Stimulated activated CD8-positive, alpha-beta memory T cell treated with anti-CD3 and anti-CD28 coated beads, Interleukin-4, amount 100 ng/mL, for 24 hours (primary cell): ENCODE measurements around the gene MED25.
A peak's percentile ranks its signal among the peaks of the same experiment; 100 is the strongest.

Experiments used
- DNase-seq: peaks from one replicate; pipeline ENCODE4 v3.0.0-alpha.2; 2020; ENCODE audit warnings: low read depth

Gene MED25

GRCh38 chr19:49817964-49818648, at the start of gene MED25:
Gene MED25, plus strand, starts transcription at chr19:49818289. Its CDS starts 53 bp downstream, at chr19:49818342.
- DNase-seq, result peak; percentile 78

GRCh38 chr19:49770529-49770928, 47.6 kb upstream of the MED25 start:
- no peak for DNase-seq

DNA sequence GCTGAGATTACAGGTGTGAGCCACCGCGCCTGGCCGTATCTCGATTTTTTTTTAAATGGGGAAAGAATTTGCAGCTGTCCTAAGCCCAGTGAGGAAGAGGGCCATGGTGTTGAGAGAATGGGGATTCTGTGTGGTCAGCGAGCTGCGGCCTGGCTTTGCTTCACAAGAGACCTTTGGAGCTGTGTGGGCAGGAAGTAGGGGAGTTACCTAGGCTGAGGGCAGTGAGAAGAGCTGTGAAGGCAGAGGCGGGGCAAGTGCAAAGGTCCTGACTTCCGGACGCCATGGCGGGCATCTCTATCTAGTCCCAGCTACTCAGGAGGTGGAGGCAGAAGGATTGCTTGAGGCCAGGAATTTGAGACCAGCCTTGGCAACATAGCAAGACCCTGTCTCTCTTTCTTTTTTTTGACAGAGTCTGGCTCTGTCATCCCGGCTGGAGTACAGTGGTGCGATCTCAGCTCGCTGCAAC, 46.4 kb upstream of the MED25 start:
- DNase-seq, result no peak

DNA sequence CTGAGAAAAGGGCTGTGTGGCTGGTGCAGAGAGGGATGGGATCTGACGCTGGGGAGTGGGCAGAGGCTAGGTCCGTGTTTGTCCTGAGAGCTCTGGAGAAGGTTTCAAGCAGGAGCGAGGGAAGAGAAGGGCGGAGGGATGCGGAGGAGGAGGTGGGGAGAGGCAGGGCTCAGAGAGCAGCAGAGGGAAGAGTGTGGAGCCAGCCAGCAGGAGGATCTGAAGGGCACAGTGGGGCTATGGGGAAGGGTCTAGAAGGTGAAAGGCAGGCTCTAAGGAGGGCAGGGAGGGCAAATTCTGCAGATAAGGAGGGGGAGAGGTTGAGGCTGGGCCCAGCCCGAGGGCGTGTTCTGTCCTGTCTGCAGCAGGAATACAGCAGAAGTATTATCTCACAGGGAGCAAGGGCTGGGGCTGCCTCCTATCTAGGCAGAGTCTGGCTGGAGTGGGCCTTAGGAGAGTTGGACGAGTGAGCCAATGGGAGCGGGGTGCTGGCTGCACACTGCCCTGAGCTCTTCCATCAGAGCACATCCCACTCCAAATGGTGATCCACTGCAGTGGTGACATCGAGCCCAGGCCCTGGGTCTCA, 45.1 kb upstream of the MED25 start:
- no peak for DNase-seq

DNA sequence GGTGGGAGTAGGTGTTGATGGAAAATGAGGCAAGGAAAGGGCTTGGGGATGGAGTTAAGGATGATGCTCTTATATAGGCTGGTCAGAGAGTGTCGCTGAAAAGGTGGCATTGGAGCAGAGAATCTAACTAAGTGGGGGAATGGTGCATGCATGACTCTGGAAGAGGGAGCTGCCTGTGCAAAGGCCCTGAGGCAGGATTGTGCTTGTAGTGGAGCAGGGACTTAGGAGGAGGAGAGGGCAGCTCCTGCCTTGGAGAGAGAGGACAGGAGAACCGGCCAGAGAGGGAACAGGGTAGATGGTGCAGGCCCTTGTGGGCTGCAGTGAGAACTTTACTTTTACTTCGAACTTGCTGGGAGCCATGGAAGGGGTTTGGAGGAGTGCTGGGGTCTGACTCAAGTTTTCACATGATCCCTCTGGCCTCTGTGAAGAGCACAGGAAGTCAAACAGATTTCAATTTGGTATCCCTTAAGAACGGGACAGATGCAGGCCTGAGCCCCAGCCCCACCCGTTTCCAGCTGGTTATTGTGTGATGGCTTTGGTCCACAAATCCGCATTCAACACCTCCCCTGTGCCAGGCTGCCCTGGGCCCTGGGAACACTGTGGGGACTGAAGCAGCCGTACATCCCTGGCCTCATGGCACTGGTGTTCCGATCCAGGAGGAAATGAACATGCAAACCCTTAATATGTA, 44.3 kb upstream of the MED25 start:
- DNase-seq, result no peak

GRCh38 chr19:49774969-49775368, 43.1 kb upstream of the MED25 start:
- no peak for DNase-seq

DNA sequence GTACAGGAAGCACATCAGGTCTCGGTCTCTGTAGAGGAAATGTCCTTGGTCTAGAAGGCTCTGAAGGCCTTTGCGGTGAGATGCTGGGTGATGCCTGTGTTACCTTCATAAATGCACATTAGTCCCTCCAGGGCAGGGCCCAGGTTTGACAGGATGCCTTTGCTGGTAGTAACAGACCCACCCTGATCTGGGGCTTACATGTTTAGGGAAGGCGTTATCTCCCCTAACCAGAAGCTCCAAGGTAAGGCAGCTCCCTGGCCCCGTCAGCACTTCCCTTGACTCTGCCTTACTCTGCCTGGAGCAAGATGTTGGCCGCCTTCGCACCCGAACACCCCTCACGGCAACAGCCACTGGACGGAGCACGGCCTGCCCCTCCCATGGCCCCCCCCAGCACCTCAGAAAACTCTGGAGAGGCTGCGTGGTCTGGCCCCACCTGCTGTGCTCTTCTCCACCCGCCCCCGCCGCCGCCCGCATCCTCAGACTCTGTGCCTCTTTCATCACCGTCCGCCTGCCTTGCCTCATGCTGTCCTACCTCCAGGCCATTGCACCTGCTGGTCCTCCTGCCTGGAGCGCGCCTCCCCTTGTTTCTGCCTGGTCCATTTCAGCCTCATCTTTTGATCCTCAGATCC, 42.2 kb upstream of the MED25 start:
- no peak for DNase-seq

DNA sequence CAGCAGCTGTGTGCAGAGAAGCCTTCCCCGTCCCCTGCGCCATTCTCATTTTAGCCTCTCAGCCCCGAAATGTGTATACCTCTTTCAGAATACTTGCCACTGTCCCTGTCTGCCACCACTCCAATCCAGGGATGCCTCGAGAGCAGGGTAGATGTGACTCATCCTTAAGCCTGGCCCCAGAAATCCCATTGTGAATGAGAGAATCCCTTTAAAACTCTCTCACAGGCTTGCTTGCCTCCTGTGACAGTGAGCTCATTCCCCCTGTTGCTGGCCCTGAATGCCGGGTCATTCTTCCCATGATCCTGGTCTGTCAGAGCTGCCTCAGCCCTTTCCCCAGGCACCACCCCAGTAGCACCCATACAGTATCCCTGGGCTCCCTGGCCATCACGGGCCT, 41.7 kb upstream of the MED25 start:
- DNase-seq, result no peak

GRCh38 chr19:49779731-49780555, 38.1 kb upstream of the MED25 start:
- no peak for DNase-seq

GRCh38 chr19:49780861-49781260, 37.2 kb upstream of the MED25 start:
- DNase-seq, result no peak

DNA sequence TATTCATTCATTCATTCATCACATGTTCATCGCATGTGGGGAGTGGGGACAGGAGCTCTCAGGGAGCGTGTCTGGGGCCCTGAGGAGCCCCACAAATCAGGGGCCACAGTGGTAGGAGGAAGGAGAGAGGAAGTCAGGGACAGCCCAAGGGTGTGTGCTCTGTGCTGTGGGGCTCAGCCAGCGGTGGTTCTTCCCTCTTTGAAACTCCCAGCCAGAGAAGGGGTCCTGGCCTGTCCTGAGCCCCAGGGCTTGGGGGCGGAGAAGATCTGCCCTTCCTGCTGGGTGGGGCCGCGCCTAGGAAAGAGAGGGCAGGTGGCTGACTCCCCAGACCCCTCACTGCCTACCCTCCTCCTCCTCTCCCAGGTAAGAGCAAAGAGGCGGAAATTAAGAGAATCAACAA, 36.7 kb upstream of the MED25 start:
- DNase-seq, result no peak

GRCh38 chr19:49782515-49782914, 35.6 kb upstream of the MED25 start:
- DNase-seq, result no peak

DNA sequence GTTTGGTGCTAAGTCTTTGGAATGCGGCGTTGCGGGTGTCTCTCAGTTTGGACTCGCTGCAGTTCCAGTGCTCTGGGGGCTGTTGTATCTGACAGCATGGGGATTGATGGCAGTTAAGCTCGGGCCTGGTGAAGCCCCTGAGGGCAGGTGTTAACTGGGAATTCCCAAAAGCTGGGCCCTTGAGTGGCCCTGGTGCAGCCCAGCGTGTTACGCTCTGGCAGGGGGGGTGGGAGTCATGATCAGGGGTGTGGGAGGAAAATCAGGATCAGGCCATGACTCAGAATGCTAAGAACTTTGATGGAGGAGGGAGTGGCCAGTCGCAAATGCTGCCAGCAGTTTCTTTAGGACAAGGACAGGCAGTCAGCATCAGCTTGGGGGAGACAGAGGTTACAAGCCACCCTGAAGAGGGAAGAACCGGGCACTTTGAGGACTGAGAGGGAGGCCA, 31.7 kb upstream of the MED25 start:
- no peak for DNase-seq

DNA sequence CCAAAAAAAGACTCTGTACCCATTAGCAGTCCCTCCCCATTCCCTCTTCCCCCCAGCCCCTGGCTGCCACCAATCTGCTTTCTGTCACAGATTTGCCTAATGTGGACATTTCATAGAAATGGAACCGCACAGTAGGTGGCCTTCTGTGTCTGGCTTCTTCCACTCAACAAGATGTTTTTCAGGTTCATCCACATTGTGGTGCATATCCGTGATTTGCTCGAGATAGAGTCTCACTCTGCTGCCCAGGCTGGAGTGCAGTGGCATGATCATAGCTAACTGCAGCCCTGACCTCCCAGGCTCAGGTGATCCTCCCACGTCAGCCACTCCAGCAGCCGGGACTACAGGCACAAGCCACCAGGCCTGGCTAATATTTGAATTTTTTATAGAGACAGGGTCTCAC, 30.3 kb upstream of the MED25 start:
- DNase-seq, result no peak

- no peak for DNase-seq
Measured at GRCh38 chr19:49788857-49789256, 29.2 kb upstream of the MED25 start.

- DNase-seq, result no peak
Measured at GRCh38 chr19:49790866-49791265, 27.2 kb upstream of the MED25 start.

DNA sequence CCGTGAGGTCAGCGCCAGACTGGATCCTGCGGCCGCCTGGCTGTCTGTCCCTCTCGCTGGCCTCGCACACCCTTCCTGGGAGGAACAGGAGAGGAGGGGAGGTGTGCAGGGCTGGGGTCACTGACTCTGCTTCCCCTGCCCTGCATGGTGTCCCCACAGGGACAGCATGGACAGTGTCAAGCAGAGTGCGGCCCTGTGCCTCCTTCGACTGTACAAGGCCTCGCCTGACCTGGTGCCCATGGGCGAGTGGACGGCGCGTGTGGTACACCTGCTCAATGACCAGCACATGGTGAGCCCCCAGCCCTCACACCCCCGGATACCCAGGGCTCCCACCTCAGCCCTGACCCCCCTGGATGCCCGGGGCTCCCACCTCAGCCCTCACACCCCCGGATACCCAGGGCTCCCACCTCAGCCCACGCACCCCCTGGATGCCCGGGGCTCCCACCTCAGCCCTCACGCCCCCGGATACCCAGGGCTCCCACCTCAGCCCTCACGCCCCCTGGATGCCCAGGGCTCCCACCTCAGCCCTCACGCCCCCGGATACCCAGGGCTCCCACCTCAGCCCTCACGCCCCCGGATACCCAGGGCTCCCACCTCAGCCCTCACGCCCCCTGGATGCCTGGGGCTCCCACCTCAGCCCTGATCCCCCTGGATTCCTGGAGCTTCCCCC, 26.2 kb upstream of the MED25 start:
- DNase-seq, result no peak

DNA sequence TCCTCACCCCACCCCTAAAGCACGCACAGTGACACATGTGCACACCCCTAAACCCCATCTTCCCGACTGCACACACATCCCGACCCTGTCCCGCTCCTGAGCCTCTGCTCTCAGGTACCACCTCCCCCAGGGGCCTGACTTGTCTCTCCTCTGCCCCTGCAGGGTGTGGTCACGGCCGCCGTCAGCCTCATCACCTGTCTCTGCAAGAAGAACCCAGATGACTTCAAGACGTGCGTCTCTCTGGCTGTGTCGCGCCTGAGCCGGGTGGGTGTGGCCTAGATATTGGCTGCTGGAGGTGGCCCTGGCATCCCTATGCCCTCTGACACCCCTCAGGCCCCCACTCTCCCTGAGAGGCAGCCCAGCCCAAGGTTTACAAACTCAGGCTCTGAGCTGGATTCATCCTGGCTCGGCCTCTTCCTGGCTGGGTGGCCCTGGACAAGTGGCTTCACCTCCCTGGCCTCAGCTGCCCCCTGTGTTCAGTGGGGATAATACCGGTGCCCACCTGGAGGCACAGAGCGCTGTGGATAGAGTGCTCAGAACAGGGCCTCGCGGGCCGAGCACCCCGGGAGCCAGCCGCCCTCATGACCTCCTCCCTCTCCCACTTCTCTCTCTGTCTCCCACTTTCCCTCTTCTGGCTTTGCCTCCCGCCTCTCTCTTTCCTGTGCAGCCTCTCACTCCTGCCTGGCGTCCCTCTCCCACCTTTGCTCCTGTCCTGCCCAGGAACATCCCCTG, 25.1 kb upstream of the MED25 start:
- DNase-seq, result no peak

DNA sequence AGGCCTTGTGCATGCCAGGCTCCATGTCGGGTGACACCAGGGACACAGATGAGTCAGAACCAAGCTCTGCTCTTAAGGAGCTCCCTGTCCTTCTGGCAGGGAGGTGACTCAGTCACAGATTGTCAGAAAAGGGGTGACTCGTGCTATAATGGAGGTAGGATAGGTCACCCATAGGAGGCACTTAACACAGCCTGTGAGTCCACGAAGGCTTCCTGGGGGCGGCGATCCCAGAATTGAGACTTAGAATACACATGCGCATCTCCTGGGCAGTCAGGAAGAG, 24.6 kb upstream of the MED25 start:
- DNase-seq, result no peak

DNA sequence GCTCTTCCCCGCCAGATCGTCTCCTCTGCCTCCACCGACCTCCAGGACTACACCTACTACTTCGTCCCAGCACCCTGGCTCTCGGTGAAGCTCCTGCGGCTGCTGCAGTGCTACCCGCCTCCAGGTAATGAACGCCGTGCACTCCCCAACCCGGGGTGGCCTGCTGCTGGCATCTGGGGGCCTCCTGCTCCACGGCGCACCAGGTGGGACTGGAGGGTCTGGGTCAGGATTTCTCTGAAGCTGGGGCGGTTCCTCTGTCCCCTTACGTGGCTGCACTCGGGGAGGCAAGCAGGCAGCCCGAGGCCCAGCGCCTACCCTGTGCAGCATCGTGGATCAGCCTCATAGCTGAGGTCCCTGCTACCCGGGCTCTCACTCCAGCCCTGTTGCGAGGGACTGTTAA, 22.5 kb upstream of the MED25 start:
- DNase-seq, result no peak

DNA sequence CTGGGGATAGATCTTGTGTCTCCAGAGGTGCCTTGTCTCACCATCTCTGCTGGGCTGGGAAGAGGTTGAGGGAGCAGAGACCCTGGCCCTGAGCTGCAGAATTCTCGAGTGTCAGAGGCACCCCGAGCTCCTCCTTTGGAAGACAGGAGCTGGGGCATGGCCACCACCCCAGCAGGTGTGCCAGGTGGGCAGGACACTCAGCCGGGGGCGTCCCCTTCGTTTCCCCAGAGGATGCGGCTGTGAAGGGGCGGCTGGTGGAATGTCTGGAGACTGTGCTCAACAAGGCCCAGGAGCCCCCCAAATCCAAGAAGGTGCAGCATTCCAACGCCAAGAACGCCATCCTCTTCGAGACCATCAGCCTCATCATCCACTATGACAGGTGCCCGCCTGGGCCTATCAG, 19.5 kb upstream of the MED25 start:
- DNase-seq, result no peak
